Ramos (cell line): ENCODE measurements around the gene NAA80.
"Not testable (repeated sequence)": the region's sequence is repeated elsewhere in the genome, so short reads cannot be mapped to it uniquely, and the experiment has no call there.

Source experiments
- in situ Hi-C: fragments of 300-500 bp; cut with MboI; formaldehyde crosslinking; loops from one replicate; pipeline ENCODE4 v1.14.3; 2022; ENCODE audit warnings: low sequenced_read_pairs; ENCODE audit not compliant: unreplicated experiment

NAA80 gene

GRCh38 chr3:50317300-50317699 is 18.1 kb upstream of the NAA80 start:
- in situ Hi-C loops: no loop called here

- in situ Hi-C loops: no loop called here
Observed at GRCh38 chr3:50316657-50317242, 17.5 kb upstream of the NAA80 start.

GRCh38 chr3:50314816-50315215 is 15.6 kb upstream of the NAA80 start:
- in situ Hi-C loops: no loop called here

- in situ Hi-C loops: no loop called here
Observed at GRCh38 chr3:50314342-50314741, 15.1 kb upstream of the NAA80 start.

- in situ Hi-C loops: not testable (repeated sequence)
Observed at GRCh38 chr3:50312041-50312440, 12.8 kb upstream of the NAA80 start.

- in situ Hi-C loops: no loop called here
Observed at GRCh38 chr3:50304601-50305000, 5.4 kb upstream of the NAA80 start.

GRCh38 chr3:50303013-50303815 is 4.0 kb upstream of the NAA80 start, which contains the start of gene HYAL1:
Gene HYAL1 (minus strand): TSS chr3:50303574. CDS start chr3:50302956, 618 bp downstream.
- in situ Hi-C loops: no loop called here

- in situ Hi-C loops: no loop called here
Observed at GRCh38 chr3:50302095-50303012, 3.1 kb upstream of the NAA80 start.

GRCh38 chr3:50300681-50301254 is 1.6 kb upstream of the NAA80 start:
- in situ Hi-C loops: no loop called here

GRCh38 chr3:50299929-50300680 is 900 bp upstream of the NAA80 start:
- in situ Hi-C loops: no loop called here

- in situ Hi-C loops: no loop called here
Observed at GRCh38 chr3:50299638-50299928, 378 bp upstream of the NAA80 start.

- in situ Hi-C loops: no loop called here
Observed at GRCh38 chr3:50297896-50298725, 1.1 kb downstream of the NAA80 start.

GRCh38 chr3:50297384-50297775 is 1.8 kb downstream of the NAA80 start:
- in situ Hi-C loops: no loop called here

- in situ Hi-C loops: no loop called here
Observed at GRCh38 chr3:50296721-50297383, 2.4 kb downstream of the NAA80 start.

GRCh38 chr3:50295553-50296431 is 3.4 kb downstream of the NAA80 start:
- in situ Hi-C loops: no loop called here

- in situ Hi-C loops: no loop called here
Observed at GRCh38 chr3:50294492-50295403, 4.5 kb downstream of the NAA80 start.

GRCh38 chr3:50294089-50294488 is 5.1 kb downstream of the NAA80 start:
- in situ Hi-C loops: no loop called here
